Stimulated activated CD4-positive, alpha-beta T cell treated with anti-CD3 and anti-CD28 coated beads, Interleukin-4, amount 100 ng/mL, for 24 hours (primary cell): ENCODE data around the gene CACNA1D.
"Not testable (repeated sequence)": the region's sequence is repeated elsewhere in the genome, so short reads cannot be mapped to it uniquely, and the experiment has no call there.

Experiments
- DNase-seq: peaks from one replicate; pipeline ENCODE4 v3.0.0-alpha.2; 2020

The CACNA1D gene

DNA sequence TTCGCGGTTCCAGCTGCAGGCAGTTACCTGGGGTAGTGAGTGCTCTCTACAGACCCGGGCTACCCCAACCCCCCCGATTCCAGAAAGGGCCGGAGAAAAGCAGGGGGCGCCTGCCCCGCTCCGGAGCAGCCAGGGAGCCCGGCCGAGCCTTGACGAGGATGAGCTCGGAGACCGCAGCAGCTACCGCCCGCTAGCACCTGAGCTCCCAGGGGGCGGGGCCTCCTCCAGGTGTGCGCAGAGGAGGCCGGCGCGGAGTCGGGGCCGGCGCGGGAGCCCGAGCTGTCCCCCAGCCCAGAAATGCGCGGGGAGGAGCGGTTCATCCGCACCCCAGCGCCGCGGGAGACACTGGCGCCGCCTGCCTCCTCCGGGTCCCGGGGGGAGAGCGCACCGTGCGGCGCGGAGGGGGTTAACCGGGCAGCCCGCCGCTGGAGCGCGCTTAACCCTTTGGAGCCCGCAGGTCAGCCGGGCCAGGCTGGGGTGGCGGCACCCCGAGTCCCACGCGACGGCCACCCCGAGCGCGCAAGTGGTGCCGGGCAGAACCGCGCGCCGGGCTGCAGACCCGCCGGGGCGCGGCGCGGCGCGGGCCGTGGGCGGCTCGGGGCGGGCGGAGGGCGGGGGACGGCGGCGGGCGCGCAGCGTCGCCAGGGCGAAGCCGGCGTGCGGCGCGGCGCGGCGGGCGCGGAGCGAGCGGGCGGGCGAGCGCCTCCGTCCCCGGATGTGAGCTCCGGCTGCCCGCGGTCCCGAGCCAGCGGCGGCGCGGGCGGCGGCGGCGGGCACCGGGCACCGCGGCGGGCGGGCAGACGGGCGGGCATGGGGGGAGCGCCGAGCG, at the start of gene CACNA1D:
TSS of gene CACNA1D (plus strand) at position 649 of the 829 bp plus-strand sequence. CDS start 556 bp downstream, outside the sequence.
- DNase-seq = no peak

DNA sequence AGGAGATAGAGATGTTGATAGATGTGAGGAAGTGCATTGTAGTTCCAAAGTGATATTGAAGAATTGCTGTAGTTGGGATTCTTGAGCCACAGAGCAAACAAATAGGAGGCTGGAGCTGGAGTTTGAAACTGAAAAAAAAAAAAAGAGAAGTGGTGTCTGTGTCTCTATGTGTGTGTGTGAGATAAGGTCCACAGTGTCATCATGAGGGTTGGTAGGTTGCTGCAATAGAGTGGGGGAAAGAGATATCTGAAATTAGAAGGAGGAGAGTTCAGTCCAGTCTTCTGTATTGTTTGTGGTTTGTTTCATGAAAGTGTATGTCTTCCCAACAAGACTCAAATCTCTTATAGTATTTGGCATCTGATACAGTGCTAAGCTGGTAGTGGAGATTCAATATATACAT, 37.3 kb upstream of the CACNA1D start:
- no peak for DNase-seq

- no peak for DNase-seq
These were observed 34.1 kb upstream of the CACNA1D start for GRCh38 chr3:53460326-53460725.

DNA sequence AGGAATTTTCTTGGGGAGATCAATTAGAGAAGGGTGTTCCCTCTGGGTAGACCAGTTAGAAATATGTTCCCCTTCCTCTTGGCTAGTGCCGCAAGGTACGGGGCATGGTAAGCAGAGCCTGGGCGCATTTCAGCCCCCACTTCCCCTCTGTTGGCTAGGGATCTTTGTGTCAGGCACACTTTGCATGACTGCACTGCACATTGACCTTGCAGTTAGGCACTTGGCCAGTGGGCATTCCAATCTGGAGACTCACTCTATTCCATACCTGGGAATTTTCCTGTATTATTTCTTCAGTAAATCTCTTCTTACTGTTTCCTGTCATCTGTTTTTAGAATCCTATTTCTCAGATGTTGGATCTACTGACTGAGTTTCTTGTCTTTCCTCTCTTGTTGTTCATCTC, 30.0 kb upstream of the CACNA1D start:
- no peak for DNase-seq

- DNase-seq = not testable (repeated sequence)
These were observed 24.7 kb upstream of the CACNA1D start for GRCh38 chr3:53469758-53470157.

DNA sequence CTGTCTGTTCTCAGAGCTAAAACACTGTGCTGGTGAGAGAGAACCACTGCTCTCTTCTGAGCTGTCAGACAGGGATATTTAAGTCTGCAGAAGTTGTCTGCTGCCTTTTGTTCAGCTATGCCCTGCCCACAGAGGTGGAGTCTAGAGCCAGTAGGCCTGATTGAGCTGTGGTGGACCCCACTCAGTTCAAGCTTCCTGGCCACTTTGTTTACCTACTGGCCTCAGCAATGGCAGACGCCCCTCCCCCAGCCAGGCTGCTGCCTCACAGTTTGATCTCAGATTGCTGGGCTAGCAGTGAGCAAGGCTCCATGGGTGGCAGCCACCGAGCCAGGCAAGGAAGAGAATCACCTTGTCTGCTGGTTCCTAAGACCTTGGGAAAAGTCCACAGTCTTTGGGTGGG, 21.0 kb upstream of the CACNA1D start:
- no peak for DNase-seq

- not testable (repeated sequence) for DNase-seq
These were observed 18.0 kb upstream of the CACNA1D start for GRCh38 chr3:53476372-53476771.

DNA sequence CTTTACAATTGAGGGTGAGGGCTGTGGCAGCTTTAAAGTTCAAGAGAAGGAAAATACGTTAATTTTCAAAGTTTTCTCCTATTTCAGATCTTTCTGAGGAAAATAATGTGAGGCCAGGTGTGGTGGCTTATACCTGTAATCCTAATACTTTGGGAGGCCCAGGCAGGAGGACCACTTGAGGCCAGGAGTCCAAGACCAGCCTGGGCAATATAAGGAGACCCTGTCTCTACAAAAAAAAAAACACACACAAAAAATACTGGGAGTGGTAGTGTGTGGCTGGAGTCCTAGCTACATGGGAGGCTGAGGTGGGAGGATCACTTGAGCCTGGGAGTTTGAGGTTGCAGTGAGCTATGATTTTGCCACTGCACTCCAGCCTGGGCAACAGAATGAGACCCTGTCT, 16.7 kb upstream of the CACNA1D start:
- DNase-seq = not testable (repeated sequence)

DNA sequence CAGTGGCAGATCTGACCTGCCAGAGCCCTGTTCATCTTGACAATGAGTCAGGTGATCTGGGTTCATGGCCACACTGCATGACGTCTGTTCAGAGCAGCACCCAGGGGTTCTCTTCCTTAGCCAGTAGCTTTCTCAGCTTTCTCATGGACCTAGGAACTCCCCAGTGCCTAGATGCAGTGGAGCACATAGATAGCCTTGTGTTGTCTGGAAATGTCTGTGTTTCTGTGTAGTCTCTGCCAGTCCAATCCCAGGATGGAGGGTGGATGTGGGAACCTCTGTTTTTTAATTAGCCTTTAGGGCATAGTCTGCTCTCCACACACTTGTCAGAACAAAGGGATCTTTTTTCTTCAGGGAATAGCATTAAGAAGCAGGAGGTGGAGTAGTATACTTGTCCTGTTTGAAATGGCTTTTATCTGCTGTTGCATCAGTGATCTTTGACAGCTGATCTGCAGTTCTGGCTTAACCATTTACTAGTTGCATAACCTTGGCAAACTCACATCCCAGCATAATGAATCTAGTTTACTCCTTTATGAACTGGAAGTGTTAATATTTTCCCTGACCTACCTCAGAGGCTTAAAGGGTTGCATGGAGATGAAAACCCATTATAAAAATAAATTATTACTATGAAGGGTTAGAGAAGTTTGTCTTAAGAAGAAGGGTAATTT, 16.1 kb upstream of the CACNA1D start:
- no peak for DNase-seq

- DNase-seq = no peak
These were observed 15.3 kb upstream of the CACNA1D start for GRCh38 chr3:53478921-53479664.

- DNase-seq = no peak
These were observed 12.2 kb upstream of the CACNA1D start for GRCh38 chr3:53482227-53482626.

DNA sequence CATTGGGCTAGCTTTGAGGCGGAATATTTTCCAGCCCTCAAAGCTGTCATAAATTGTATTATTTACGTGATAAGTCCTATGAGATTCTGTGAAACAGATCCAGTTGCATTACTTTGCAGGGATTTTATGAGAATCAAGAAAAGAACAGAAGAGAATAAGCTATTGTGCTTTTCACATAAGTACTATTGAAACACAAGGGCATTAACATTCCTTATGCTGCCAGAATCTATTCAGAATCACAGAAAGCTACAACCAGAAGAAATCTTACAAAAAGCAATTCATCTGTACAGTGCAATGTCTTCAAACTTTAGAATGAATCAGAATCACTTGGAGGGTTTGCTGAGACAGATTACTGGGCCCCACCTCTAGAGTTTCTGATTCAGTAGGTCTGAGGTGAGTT, 10.6 kb upstream of the CACNA1D start:
- no peak for DNase-seq

- no peak for DNase-seq
These were observed 9.4 kb upstream of the CACNA1D start for GRCh38 chr3:53484984-53485383.

- DNase-seq = no peak
These were observed 8.6 kb upstream of the CACNA1D start for GRCh38 chr3:53485675-53486403.

- no peak for DNase-seq
These were observed 7.3 kb upstream of the CACNA1D start for GRCh38 chr3:53486961-53487654.

- no peak for DNase-seq
These were observed 5.0 kb upstream of the CACNA1D start for GRCh38 chr3:53489386-53489785.

DNA sequence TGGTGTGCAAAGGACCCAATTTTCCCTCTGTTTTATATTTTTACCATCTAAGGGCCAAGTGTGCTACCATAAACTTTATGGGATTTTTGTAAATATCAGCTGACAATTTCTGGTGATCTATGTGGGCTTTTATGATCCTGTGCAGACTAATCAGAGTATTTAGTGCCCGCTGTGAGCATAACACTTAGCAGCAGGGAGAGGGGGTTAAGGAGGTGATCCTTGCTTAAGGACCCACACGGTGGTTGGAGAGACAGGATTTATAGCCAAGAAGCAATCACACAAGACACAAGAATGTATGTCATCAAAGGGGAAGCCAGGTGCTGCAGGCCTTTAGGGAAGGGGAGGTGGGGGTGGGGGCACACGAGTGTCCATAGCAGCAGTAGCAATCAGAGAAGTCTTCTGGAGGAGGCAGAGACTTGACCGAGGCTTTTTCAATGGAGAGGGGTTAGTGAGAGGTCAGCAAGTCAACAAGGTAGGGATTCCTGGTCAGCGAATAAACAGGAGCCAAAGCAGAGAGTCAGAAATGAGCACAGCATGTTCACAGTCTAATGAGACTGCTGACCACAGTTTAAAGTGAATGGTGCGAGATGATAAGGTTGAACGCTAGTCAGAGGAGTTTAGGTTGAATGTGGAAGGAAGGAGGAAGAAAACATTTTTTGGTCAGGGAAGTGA, 4.5 kb upstream of the CACNA1D start:
- no peak for DNase-seq

- no peak for DNase-seq
These were observed 3.9 kb upstream of the CACNA1D start for GRCh38 chr3:53490459-53490968.

DNA sequence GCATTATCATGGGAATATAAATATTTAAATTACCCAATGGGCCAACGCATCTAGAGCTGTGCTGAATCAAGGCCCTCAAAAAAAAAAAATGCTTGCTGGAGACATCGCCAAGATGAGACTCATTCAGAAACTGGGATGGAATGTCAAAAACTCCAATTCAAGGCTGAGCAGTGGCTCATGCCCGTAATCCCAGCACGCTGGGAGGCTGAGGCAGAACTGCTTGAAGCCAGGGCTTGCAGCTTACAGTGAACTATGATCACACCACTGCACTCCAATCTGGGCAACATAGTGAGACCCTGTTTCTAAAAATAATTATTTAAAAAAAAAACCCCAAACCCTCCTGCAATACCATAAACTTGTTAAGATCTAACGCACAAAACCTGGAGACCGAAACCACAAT, 3.1 kb upstream of the CACNA1D start:
- no peak for DNase-seq

- no peak for DNase-seq
These were observed 832 bp upstream of the CACNA1D start for GRCh38 chr3:53493595-53493962.

DNA sequence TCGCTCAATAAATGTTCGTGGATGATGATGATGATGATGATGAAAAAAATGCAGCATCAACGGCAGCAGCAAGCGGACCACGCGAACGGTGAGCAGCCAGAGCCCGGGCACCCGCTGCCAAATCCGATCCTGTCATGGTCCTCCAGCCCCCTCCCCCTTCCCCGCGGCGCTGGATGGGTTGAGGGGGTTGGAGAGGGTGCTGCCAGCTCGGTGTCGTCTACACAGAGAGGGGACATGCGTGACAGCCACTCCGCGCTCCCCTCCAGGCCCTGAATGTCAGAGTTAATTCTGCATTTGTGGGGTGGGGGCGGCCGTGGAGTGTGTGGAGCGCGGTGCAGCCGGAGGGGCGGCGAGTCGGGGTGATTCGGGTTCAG, 722 bp downstream of the CACNA1D start:
- no peak for DNase-seq
